ENCODE results near the gene CDH13.

Gene CDH13

DNA sequence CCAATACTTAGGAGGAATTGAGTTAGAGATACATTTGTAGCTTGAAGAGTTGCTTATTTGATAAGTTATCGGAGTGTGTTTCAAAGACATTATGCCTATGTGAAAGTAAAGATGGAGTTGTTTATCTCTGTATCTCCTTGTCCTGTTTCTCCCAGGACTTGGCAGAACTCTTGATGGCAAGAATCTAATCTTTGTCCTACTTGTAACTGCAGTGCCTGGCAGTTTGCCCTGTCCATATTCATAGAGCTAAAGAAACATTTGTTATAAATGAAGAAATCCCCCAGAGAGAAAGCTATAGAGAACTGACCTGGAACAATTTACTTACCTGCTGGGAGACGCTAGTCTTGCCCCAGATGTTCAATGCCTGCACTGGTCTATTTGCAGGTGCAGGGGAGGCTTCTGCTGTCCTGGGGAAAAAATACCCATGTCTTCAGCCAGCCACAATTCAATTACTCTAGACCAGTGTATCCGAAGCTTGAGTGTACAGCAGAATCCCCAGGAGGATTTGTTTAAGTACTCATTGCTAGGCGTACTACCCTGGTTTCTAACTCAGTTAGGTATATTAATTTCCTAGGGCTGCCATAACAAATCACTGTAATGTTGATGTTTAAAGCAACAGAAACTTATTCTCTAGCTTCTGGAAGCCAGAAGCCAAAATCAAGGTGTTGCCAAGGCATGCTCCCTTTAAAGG is 771.0 kb downstream of the CDH13 start:
- no peak for DNase-seq

DNA sequence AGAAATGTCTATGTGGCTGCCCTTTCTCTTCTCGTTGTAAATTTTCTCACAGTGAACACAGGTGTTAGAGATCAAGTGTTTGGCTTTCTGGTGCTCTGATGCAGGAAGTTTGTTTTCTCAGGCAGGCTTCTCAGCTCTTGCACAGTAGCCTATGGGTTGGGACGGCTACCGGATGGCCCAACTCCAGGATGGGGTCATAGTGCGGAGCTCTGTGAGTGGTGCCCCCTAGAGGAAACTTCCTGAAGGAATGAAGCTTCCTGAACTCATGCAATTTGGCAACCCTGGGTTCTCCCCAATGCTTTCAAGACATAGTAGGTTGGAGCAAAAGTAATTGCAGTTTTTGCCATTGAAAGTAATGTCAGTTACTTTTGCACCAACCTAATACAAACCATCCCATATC is 773.5 kb downstream of the CDH13 start:
- DNase-seq = no peak

DNA sequence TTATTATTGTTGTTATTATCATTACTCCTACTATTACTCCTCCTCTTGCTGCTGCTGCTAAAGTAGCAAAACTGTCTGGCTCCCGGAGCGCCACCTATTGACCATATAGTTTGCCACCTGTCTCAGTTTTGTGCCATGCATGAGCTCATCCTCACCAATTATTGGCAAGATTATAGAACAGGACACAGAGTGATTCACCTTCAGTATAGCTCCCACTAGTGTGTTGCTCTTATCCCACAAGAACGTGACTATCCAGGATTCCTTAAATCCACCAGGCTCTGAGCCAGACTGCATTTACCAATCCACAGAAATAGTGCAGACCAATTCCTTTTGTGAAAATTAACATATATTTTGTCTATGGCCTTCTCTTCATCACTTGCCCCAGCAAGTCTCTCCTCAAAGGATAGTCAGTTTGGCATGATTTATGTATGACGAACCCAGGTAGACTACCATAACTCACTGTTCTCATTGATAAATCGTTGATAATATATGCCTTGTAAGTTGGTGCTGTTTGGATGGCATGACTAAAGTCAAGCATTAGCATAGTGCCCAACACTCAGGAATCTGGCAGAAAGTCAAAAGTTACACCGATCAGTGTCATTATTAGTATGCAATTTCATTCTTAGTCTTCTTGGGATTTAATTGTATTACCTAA is 775.5 kb downstream of the CDH13 start:
- DNase-seq = no peak

DNA sequence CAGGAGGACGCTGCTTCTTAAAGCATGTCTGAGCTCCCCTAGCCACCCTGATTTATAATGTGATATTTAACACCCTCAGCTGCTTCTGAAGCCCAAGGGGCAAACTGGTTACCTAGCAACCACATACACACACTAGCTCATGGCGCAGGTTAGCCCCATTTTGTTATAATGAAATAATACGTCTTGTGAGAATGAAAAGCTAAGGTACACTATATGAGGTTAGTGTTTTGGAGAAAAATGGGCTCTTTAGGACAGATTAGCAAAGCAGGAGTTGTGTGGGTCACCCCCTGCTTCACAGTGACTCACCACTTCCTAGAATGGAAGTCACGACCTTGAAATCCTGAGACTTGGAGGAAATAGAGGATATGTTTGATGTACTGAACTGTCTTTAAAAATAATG is 776.2 kb downstream of the CDH13 start:
- DNase-seq = peak; percentile 19

DNA sequence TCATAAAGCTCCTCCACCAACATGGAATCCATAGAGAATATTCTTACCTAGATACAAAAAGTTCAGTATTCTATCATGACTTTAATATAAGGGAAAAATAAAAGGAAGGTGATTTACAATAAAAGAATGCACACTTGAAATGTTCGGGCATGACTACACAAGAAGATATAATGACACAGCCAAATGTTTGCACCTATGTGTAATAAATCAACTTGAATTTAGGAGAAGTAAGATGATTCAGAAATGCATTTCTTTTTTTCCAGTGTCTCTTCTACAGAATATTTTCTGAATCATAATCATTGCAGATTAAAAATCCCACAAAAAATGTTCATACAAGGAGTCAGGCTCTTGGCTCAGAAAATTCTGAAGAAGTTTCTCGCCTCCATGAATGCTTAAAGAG is 777.0 kb downstream of the CDH13 start:
- DNase-seq = peak; percentile 48

DNA sequence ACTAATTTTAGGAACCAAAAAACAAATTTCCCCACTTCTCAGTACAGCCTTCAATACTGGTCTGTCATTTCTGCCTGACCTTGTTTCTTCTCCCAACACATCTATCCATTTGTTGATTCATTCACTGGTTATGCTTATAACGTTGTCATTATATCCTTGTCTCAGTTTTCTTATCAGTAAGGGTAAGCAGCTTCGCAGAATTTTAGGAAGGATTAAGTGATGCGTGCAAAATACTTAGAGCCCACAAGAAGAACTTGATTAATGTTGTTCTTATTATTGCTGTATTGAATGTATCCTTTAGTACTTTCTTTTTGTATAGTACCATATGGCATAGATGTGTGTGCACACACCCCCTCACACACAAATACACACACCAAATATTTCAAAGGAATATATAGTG is 777.5 kb downstream of the CDH13 start:
- DNase-seq = no peak

DNA sequence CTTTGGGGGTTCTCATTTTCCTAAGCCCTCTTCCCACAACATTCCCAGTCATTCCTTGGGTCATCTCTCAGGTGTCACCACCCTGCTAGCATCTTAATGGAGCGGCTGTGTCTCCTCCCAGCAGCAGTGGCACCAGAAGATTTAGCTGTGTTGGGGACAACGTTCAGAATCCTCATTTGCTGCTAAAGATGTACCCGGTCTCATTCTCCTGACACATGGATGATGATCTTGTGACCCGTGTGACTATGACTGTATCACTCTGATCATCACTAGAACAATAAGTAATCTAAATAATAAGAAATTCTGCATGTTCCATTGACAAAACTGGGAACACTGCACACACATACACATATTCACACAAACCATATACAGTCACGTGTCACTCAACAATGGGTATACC is 781.2 kb downstream of the CDH13 start:
- no peak for DNase-seq

DNA sequence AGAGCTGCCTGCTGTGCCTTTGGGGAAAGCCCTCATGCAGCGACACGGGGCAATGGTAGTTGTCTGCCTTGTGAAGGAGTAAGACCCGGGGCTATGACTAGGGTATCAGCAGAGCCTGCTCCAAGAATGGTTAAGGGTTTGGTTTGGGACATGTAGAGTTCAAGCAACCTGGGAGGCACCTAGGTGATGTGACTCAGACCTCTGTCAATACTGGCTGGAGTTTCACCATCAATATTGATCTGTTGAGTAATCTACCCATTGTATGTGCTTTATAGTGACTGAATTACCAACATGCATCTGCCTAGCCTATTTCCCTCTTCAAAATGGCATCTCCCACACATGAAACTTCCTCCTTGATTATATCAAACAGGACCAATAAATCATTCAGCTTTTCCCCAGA is 782.6 kb downstream of the CDH13 start:
- no peak for DNase-seq

DNA sequence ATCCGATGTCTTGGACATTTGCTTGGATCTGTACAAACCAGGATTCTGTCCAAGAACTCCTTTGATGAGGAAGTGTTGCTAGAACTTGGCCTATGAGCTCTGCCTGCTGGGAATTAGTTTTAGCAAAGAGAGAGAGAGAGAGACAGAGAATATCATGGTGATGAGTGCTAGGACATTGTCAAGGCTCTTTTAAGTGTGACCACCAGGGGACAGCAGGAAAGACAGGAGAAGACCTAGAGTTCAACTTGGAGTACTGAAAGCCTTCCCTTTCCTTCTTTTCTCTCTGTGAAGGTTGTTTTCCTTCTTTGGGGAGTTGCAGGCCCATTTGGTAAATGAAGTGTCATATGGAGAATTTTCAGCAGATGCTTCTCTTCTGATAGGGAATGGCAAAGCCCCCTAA is 791.8 kb downstream of the CDH13 start:
- no peak for DNase-seq

DNA sequence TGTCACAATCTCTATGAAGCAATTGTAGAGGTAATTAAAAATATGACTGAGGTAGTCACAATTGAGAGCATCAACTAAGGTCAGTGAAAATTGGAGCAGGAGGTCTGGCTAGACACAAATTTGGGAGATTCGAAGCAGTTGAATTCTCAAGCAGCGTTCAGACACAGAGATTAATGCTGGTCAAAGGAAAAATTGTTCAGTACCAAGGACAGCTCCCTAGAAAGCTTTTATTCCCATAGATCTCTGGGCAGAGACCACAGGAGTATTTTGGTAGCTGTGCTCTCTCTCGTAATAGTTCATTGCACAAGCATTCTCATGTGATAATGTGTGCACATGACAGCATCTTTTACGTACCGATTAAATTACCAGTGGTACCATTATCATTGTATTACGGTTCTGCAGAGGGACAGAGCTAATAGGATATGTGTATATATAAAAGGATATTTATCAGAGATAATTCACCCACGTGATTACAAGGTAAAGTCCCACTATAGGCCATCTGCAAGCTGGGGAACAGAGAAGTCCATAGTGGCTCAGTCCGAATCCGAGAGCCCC is 793.5 kb downstream of the CDH13 start:
- DNase-seq = peak; percentile 61

DNA sequence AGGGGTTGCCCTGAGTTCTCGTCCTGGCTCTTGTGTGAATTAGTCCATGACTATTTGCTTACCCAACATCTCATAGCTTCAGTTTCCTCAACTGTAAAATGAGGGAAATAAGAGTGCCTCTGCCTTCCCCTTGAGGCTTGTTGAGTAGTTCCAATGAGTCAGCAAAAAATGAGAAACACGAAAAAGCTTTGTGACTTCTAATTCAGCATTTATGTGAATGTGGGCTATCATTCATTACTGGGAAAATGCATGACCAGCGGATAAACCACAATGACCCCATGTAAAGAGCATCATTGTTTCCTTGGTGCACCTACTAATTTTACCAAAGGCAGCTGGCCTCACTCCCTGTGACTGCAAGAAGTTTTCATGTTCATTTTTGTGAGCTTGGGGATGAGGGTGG is 806.4 kb downstream of the CDH13 start:
- DNase-seq = no peak

DNA sequence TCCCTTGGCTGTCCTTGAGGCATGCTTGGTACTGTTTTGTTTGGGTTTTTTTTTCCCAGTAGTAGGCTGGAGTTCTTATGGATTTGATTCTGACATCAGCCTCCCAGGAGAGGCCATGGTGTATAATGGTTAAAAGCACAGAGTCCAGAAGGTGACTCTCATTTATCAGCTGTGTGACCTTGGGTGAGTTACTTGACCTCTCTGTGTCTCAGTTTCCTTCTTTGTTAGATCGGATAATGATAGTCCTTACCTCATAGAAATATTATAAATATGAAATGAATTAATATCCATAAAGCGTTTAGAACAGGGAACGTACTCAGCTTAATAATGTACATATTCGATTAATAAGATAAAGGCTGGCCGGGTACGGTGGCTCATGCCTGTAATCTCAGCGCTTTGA is 810.3 kb downstream of the CDH13 start:
- DNase-seq = no peak

DNA sequence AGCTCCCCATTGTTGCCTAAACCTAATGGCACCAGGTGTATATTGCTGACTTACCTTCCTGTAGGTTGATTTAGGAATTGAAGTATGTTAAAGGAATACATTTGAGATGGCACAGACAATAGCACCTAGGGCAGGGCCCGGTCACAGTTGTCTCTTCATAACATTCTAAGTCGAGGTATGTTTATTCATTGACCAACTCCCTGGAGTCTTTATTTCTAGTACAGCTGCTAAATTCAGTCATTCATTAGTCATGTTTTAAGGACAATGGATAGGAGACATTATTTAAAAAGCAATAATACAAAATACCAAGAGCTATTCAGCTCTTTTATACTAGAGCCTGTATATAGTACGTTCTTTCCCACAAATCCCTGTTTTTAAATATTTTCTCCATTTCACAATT is 811.6 kb downstream of the CDH13 start:
- no peak for DNase-seq

DNA sequence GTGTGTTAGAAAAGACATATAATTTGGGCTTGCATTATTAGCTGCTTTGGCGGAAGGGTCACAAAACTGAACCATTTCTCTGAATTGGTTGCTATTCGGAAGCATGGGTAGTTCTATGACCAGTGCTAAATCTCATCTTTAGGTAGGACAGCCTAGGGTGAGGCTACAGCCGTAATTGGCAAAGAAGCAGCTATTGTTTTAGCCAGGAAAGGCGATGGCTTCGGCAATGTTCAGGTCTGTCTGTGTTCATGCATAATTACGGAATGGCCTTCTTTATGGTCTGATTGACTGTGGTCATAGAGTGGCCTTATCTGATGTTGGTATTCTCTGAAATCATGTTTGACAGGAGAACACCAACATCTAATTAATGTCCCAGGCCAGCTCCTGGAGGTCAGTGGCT is 812.6 kb downstream of the CDH13 start:
- no peak for DNase-seq

DNA sequence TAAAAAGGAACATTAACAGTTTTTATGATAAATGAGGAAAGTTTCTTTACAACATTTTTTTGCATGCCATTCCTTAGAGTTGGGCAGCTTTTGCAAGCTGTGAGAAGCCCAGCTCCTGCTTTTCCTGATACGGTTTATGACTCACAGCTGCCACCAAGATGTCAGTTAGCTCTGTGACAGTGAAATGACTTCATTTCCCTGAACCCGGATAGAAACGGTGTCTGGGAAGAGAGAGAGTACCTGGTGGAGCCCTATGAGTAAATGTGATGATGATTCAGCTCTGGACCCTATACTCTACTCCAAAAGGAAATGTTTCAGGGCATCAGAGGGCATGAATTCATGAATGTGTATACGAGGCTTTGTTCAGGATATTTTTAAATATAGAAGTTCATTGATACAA is 814.7 kb downstream of the CDH13 start:
- peak; percentile 0 for DNase-seq

DNA sequence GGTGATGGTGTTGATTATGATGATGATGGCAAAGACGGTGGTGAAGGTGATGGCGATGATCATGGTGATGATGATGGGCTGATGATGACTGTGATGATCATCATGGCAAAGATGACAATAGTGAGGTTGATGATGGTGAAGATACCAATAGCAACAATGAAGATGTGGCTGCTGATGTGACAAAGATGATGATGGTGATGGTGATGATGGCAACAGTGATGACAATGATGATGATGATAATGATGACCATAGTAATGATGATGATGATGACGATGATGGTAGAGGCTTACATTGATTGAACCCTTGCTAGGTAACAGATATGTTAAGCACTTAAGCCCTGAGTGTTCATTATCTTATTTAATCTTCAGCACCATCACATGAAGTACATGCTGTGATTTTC is 817.2 kb downstream of the CDH13 start:
- DNase-seq = no peak

DNA sequence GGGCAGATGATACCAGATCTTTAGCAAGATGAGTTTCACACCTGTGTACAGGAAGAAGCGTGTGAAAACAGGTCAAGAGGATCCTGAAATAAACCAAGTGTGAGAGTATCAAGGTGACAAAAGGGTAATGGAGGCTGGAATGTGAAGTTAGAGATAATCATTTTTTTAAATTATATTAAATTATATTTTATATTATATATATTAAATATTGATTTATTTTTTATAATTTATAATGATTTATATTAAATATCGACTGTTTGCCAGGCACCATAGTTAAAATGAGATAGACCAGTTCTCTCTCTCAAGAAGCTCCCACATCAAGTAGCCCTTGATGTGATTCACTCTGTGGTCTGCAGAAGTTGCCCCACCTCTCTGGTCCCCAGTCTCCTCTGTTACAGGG is 820.8 kb downstream of the CDH13 start:
- DNase-seq = no peak

DNA sequence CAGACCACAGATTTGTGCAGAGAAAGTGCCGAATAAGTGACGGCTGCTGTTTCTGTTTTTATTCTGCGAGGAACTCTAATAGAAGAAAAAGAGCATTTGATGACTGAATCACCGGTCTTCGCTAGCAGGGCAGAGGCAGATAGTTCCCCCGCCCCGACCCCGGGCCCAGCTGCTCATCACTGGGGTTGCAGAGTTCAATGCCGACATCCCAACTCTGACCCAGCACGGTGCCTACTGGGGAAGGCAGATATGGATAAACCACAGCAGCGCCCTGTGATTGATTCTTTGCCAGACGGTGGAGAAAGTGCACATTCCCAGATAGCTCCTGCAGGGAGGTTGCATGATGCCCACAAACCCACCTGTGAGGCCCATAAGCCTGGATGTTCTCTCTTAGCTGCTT is 823.1 kb downstream of the CDH13 start:
- no peak for DNase-seq

DNA sequence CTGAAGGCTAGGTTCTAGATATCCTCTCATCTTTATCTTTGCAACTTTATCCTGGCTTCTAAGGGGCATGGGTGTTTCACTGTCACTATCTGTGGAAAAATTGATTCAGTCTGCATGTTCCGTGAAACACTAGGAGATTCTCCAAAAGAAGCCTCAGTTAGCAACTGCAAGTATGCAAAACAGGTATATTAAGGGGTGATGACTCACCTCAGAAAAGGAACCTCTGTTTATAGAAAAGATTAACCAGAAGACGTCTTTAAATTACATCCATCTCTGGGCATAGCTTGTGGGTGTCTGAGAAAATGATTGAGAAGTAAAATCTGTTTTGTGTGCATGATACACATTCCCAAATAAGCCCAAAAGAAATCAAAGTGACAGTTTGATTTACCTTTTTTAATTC is 827.2 kb downstream of the CDH13 start:
- no peak for DNase-seq

DNA sequence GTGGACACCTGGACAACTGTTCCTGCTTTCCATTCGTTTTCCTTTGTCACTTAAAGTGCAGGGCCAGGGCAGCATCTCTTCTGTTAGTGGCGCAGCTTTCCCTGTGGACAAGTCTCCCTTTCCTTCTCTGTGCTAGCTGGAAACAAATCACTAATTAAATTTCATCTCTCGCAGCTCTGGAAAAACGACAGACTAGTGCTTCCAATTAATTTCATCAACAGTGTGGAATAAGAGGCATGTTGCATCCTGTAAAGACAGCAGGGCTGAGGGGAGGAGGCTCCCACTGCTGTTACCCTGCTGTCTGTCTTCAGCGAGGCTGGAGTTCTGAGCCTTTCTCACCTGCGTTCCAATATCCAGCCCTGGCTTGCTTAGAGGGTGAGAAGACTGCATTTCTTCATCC is 828.9 kb downstream of the CDH13 start:
- no peak for DNase-seq

DNA sequence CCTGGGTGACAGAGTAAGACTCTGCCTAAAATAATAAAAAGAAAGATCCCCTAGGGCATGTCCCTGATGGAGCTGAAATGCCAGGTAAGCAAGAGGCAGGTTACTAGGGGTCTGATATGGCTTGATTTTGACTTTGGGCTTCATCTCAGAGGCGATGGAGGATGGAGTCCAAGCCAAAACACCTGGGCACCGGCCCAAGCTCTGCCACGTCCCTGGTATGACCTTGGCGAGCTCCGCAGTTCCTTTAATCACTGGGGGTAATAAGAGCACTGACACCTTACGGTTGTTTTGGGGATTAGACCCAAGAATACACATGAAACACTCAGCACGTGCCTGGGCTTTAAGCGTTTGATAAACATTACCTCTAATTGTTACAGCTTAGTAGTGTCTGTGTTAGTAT is 830.2 kb downstream of the CDH13 start:
- DNase-seq = no peak

DNA sequence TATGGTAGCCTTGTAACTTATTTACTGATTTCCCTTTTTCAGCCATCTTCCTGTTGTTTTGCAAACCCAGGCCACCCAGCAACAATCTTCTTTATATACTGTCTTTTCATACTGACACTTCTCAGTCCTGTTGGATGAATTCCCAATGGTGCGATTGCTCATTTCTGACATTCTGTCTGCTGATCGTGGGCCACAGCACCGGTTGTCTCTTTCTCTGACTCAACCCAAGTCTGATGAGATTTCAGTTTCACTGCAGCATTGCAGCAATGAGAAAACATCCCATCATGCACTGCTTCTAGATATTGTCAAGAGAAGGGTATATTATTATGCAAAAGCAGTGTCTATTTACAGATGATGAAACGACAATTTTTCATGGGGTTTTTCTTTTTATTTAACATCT is 831.8 kb downstream of the CDH13 start:
- peak; percentile 38 for DNase-seq

DNA sequence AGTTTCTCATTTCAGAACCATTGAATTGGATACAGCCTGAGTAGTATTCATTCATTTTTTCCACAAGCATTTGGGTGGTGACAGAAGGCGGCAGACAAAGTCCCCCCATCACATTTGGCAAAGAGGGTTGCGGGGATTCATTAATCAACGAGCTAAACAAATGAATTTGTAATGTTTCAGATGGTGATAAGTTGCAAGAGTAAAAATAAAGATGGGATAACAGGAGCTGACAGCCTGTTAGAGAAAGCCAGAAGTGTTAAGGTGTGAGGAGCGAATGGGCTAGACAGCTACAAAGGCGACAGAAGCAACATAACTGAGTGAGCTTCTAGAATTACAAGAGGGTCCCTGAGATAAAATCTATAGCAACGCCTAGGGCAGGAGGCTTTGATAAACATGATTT is 838.2 kb downstream of the CDH13 start:
- no peak for DNase-seq

DNA sequence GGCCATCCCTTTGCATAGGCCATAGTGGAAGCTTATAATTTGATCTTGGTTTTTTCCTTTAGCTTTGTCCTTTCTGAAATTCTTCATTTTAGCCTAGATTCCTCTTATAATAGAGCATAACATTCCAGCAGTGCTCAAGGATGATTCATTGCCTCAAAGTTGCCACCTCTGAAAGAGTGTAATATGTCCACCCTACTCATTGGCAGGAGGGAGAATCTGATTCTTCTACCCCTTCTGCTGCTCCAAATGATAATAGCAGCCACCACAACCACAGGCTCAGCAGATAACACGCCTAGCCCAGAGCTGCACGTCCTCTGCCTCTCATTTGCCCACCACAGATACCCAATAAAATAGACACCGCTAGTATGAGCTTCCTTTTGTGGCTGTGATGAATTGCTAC is 843.6 kb downstream of the CDH13 start:
- peak; percentile 3 for DNase-seq

All from kidney glomerular epithelial cell (primary cell).